Measurements from ENCODE around the gene GBF1.

GBF1 gene

DNA sequence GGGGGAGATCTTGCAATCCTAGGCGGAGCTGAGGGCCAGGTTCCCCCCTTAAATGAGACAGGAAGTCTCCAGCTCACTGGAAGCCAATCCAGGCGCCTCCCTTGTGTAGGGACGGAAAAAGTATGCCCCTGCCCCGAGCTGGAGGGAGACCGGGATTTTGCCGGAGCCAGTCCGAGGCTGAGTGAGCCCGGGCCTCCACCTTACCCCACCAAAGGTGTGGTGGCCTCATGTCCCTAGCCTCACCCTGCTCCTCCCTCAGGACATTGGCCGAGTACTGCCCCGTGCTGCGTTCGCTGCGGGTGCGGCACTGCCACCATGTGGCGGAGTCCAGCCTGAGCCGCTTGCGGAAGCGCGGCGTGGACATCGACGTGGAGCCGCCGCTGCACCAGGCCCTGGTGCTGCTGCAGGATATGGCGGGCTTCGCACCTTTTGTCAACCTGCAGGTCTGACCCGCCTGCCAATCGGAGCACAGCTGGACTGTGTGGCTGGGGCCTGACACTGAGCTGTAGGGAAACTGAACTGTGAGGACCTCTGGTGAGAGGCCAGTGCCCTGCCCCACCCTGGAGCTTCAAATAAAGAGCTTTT is 177.3 kb downstream of the GBF1 start:
- TF ChIP-seq GATA2 (IDR thresholded peaks at IDR 0.05; ENCODE audit: low read depth, low read length) (no peak), GATA3 (IDR thresholded peaks at IDR 0.05; ENCODE audit: low read depth, low read length) (no peak)

DNA sequence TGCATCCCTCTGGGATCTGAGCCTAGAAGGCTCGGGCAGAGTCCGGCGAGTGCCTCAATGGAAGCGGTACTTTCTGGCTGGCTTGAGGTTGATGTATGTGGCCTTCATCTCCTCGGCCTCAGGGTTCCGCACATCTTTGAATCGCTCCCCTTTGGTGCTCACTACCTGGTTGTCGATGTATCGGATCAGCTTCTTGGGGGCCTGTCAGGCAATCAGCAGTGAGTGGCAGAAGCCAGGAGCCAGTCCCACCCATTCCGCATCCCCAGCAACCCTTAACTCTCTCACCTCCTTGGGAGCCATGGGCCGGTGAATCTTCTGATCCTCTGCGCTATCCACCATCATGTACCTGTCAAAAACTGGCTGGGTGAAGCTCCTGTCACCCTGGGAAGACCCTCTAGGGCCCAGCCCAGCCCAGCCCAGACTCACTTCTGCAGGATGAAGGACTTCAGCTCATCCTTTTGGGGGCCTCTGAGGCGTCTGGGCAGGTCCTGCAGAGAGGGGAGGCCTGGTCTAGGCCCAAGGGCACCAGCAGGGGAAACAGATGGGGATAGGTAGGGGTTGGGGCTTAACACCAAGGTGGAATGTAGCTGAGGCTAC is 178.1 kb downstream of the GBF1 start:
- TF ChIP-seq GATA3 (IDR thresholded peaks at IDR 0.05; ENCODE audit: low read depth, low read length), result no peak
- no peak for TF ChIP-seq GATA2 (IDR thresholded peaks at IDR 0.05; ENCODE audit: low read depth, low read length)

DNA sequence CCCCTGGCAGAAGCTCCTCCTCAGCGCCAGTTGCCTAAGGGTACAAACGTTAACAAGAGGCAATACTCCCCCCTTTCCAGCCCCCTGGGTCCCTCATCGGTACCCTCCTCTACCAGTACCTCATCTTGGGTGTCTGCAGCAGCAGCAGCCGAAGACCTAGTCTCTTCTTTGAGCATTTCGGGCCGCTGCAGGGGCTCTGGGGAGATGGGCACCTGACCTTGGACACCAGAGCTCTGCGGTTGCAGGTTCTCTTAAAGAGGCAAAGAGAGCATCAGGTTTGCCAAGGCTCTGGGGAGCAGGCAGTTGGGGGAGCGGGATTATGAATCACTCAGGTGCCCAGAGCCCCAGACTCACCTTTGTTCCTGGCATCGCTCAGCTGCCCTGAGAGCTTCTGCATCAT is 178.8 kb downstream of the GBF1 start:
- TF ChIP-seq GATA3 (IDR thresholded peaks at IDR 0.05; ENCODE audit: low read depth, low read length) (no peak), GATA2 (IDR thresholded peaks at IDR 0.05; ENCODE audit: low read depth, low read length) (no peak)

DNA sequence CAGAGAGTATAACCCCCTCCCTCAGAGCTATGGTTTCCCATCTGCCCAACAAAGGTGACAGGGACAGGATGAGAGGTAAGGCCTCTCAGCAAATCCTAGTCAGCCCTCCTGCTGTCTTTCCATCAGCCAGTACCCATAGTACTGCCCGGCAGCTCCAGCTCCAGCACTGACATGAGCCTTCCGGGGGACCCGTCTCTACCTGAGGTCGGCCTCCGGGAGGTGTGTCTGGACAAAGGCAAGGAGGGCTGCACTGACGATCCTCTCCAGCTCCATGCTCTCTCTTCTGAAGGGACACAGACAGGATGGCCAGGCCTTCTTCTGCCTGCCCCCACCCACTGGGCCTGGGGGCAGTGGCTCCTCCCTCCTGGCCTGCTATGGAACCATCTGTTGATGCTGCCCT is 179.6 kb downstream of the GBF1 start:
- TF ChIP-seq GATA2 (IDR thresholded peaks at IDR 0.05; ENCODE audit: low read depth, low read length), result no peak
- TF ChIP-seq GATA3 (IDR thresholded peaks at IDR 0.05; ENCODE audit: low read depth, low read length), result no peak

- TF ChIP-seq GATA2 (IDR thresholded peaks at IDR 0.05; ENCODE audit: low read depth, low read length) (no peak), GATA3 (IDR thresholded peaks at IDR 0.05; ENCODE audit: low read depth, low read length) (no peak)
Observed at GRCh38 chr10:102425444-102425843, 180.1 kb downstream of the GBF1 start.

DNA sequence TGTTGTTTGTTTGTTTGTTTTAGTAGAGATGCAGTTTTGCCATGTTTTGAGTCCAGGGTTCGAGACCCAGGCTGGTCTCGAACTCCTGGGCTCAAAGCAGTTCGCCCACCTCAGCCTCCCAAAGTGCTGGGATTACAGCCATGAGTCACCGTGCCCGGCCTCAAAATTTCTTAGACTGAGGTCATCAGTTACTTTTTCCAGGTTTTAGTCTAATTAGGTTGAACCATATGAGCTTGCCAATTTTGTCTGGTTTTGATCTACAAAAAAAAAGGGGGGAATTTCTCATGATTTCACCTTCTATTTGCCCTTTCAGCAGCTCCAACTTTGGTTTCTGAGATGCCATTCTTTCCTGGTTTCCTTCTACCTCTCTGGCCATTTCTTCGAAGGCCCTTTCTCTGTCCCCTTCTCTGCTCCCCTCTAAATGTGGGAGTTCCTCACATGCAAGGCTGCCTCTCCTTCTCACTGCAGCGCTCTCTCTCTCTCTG is 181.5 kb downstream of the GBF1 start:
- no peak for TF ChIP-seq GATA2 (IDR thresholded peaks at IDR 0.05; ENCODE audit: low read depth, low read length)
- no peak for TF ChIP-seq GATA3 (IDR thresholded peaks at IDR 0.05; ENCODE audit: low read depth, low read length)

- TF ChIP-seq GATA3 (IDR thresholded peaks at IDR 0.05; ENCODE audit: low read depth, low read length) (no peak), GATA2 (IDR thresholded peaks at IDR 0.05; ENCODE audit: low read depth, low read length) (no peak)
Observed at GRCh38 chr10:102429468-102429867, 184.1 kb downstream of the GBF1 start.

GRCh38 chr10:102431452-102432124 is 186.3 kb downstream of the GBF1 start:
- no peak for TF ChIP-seq GATA2 (IDR thresholded peaks at IDR 0.05; ENCODE audit: low read depth, low read length)
- TF ChIP-seq GATA3 (IDR thresholded peaks at IDR 0.05; ENCODE audit: low read depth, low read length), result no peak

Measured in SH-SY5Y (cell line).